ENCODE measurements around the gene AFF2. TPM values are rescaled to one million over a fixed set of nuclear protein-coding genes. Genes with fewer than 3 reads are reported as not detected.

The AFF2 gene
- polyA plus RNA-seq, 1 of the 3 experiments (the other 2 are of a cell fraction), result not detected

GRCh38 chrX:148588649-148589310, 88.4 kb downstream of the AFF2 start (continued):
- no peak for TF ChIP-seq FOSL2 (IDR thresholded peaks at IDR 0.05; ENCODE audit: borderline replicate concordance, low read depth)
- no peak for TF ChIP-seq CTCF (IDR thresholded peaks at IDR 0.05)
- TF ChIP-seq RFX5 (IDR thresholded peaks at IDR 0.05; ENCODE audit: low read length), result no peak
- TF ChIP-seq SMC3 (IDR thresholded peaks at IDR 0.05; ENCODE audit: low read depth, low read length), result no peak
- TF ChIP-seq TAF1 (IDR thresholded peaks at IDR 0.05; ENCODE audit: borderline replicate concordance, low read depth, low read length), result no peak
- TF ChIP-seq ZBTB33 (IDR thresholded peaks at IDR 0.05; ENCODE audit: borderline replicate concordance, low read depth), result no peak
- no peak for TF ChIP-seq CHD2 (IDR thresholded peaks at IDR 0.05; ENCODE audit: low read length, partially characterized antibody)
- no peak for TF ChIP-seq NRF1 (IDR thresholded peaks at IDR 0.05; ENCODE audit: low read depth, low read length)

- ChIA-PET POLR2A (no interaction called here), CTCF (no interaction called here)
- Histone ChIP-seq H3K27ac (ENCODE audit: low read depth in 2 of 2, low read length in 1 of 2) (no peak overlapping the region), H3K4me1 (ENCODE audit: control insufficient read depth in 1 of 2, insufficient read depth in 2 of 2, low read depth in 1 of 2, low read length in 1 of 2) (no peaks in the 10 kb centered on the region), H3K9me2 (no peaks in the 10 kb centered on the region), H2AFZ (ENCODE audit: low read depth) (no peak overlapping the region), H3K4me3 (ENCODE audit: low read depth in 2 of 2, low read length in 1 of 2) (no peak overlapping the region), H3K27me3 (ENCODE audit: insufficient read depth) (no peaks in the 10 kb centered on the region), H4K20me1 (ENCODE audit: insufficient read depth) (no peaks in the 10 kb centered on the region), H3K4me2 (no peak overlapping the region), H3F3A (replicated peaks; ENCODE audit: insufficient read depth) (no peaks in the 10 kb centered on the region), H3K79me2 (ENCODE audit: insufficient read depth) (no peaks in the 10 kb centered on the region), H3K36me3 (replicated peaks in 1 of 2; ENCODE audit: control insufficient read depth in 1 of 2, insufficient read depth in 2 of 2, low read length in 1 of 2) (no peaks in the 10 kb centered on the region), H3K9me3 (no peaks in the 10 kb centered on the region), H3K9ac (no peak overlapping the region)
- no peak for DNase-seq
- 0% methylated on average over 1 of the region's 1 CpG for WGBS (ENCODE audit: low lambda C conversion rate)
- TF ChIP-seq MEF2A (IDR thresholded peaks at IDR 0.05; ENCODE audit: borderline replicate concordance, low read depth) (no peak), TCF12 (IDR thresholded peaks at IDR 0.05) (no peak), RXRA (IDR thresholded peaks at IDR 0.05; ENCODE audit: borderline replicate concordance, low read depth) (no peak), ELF1 (IDR thresholded peaks at IDR 0.05) (no peak), ZBTB33 (IDR thresholded peaks at IDR 0.05; ENCODE audit: borderline replicate concordance, low read depth) (no peak), USF2 (IDR thresholded peaks at IDR 0.05; ENCODE audit: borderline replicate concordance, low read depth, low read length) (no peak), FOSL2 (IDR thresholded peaks at IDR 0.05; ENCODE audit: borderline replicate concordance, low read depth) (no peak), PBX3 (IDR thresholded peaks at IDR 0.05) (no peak), RCOR1 (IDR thresholded peaks at IDR 0.05; ENCODE audit: low read length) (no peak), YY1 (IDR thresholded peaks at IDR 0.05; ENCODE audit: low read depth) (no peak), FOXJ3 (CRISPR knock-in tag; IDR thresholded peaks at IDR 0.05) (no peak), CHD2 (IDR thresholded peaks at IDR 0.05; ENCODE audit: low read length, partially characterized antibody) (no peak), TAF1 (IDR thresholded peaks at IDR 0.05; ENCODE audit: borderline replicate concordance, low read depth, low read length) (no peak), SMC3 (IDR thresholded peaks at IDR 0.05; ENCODE audit: low read depth, low read length) (no peak), RFX5 (IDR thresholded peaks at IDR 0.05; ENCODE audit: low read length) (no peak), EP300 (IDR thresholded peaks at IDR 0.05; ENCODE audit: borderline replicate concordance in 1 of 2, low read depth in 1 of 2, low read length in 1 of 2) (no peak), FOXM1 (IDR thresholded peaks at IDR 0.05; ENCODE audit: low read depth) (no peak), NFIC (IDR thresholded peaks at IDR 0.05; ENCODE audit: borderline replicate concordance) (no peak), CTCF (IDR thresholded peaks at IDR 0.05) (no peak)
Observed at GRCh38 chrX:148592595-148592994, 92.2 kb downstream of the AFF2 start.

Measured in SK-N-SH (cell line).